Measurements from ENCODE around the gene DKK2. TPM values are rescaled to one million over a fixed set of nuclear protein-coding genes. Genes with fewer than 3 reads are reported as not detected.

The DKK2 gene
- total RNA-seq, 1 experiment from 2014 or later, result not detected

- DNase-seq (ENCODE audit: low spot score), result no peak
Observed at GRCh38 chr4:107066621-107067020, 30.5 kb upstream of the DKK2 start.

GRCh38 chr4:107065201-107065600 lies 29.1 kb upstream of the DKK2 start:
- no peaks in the 10 kb centered on the region for H3K36me3 Mint-ChIP-seq
- H3K9me3 Mint-ChIP-seq, result no peaks in the 10 kb centered on the region
- no peak for ATAC-seq
- DNase-seq (ENCODE audit: low spot score), result no peak
- TF ChIP-seq ZNF423 (CRISPR knock-in tag; IDR thresholded peaks at IDR 0.05) (no peak), NFYB (CRISPR knock-in tag; conservative IDR thresholded peaks at IDR 0.05; ENCODE audit: low read depth) (no peak), CTCF (IDR thresholded peaks at IDR 0.05) (no peak), ZBTB43 (CRISPR knock-in tag; IDR thresholded peaks at IDR 0.05) (no peak), NR2C2 (CRISPR knock-in tag; IDR thresholded peaks at IDR 0.05) (no peak), CREM (CRISPR knock-in tag; IDR thresholded peaks at IDR 0.05) (no peak), ZNF317 (CRISPR knock-in tag; IDR thresholded peaks at IDR 0.05; ENCODE audit: borderline replicate concordance, low read depth) (no peak), SP1 (CRISPR knock-in tag; conservative IDR thresholded peaks at IDR 0.05) (no peak), ZMAT4 (CRISPR knock-in tag; IDR thresholded peaks at IDR 0.05) (no peak), PRDM15 (CRISPR knock-in tag; IDR thresholded peaks at IDR 0.05) (no peak), ZNF396 (CRISPR knock-in tag; IDR thresholded peaks at IDR 0.05; ENCODE audit: borderline replicate concordance) (no peak), ZNF121 (CRISPR knock-in tag; IDR thresholded peaks at IDR 0.05) (no peak), SOX15 (CRISPR knock-in tag; IDR thresholded peaks at IDR 0.05) (no peak), ZNF232 (CRISPR knock-in tag; IDR thresholded peaks at IDR 0.05) (no peak), PRRX2 (CRISPR knock-in tag; IDR thresholded peaks at IDR 0.05) (no peak), ZNF512 (CRISPR knock-in tag; IDR thresholded peaks at IDR 0.05; ENCODE audit: borderline replicate concordance) (no peak)
- no peak overlapping the region for H3K4me3 Mint-ChIP-seq
- H3K27me3 Mint-ChIP-seq (ENCODE audit: low read depth), result no peaks in the 10 kb centered on the region
- ChIA-PET CTCF (no interaction called here), POLR2A (no interaction called here)
- H3K4me1 Mint-ChIP-seq, result no peaks in the 10 kb centered on the region
- no peak overlapping the region for H3K27ac Mint-ChIP-seq

More at GRCh38 chr4:107066621-107067020, 30.5 kb upstream of the DKK2 start:
- Mint-ChIP-seq H3K4me1 (no peaks in the 10 kb centered on the region), H3K27ac (no peak overlapping the region), H3K9me3 (no peaks in the 10 kb centered on the region), H3K27me3 (ENCODE audit: low read depth) (no peaks in the 10 kb centered on the region), H3K4me3 (no peak overlapping the region), H3K36me3 (no peaks in the 10 kb centered on the region)
- POLR2A ChIA-PET, result no interaction called here
- TF ChIP-seq NR3C1 (CRISPR knock-in tag; conservative IDR thresholded peaks at IDR 0.05; ENCODE audit: low read depth) (no peak), SMAD3 (CRISPR knock-in tag; IDR thresholded peaks at IDR 0.05; ENCODE audit: borderline replicate concordance) (no peak)
- no peak for ATAC-seq
- CTCF ChIA-PET, result no interaction called here

Measured in WTC11 (cell line).